ENCODE data around the gene NEURL3. TPM values are rescaled to one million over a fixed set of nuclear protein-coding genes. Genes with fewer than 3 reads are reported as not detected.
"Not testable (repeated sequence)": the region's sequence is repeated elsewhere in the genome, so short reads cannot be mapped to it uniquely, and the experiment has no call there.

The NEURL3 gene
- not detected for polyA plus RNA-seq (2013, experiment 1 of 2; ENCODE audit: insufficient read length)
- polyA plus RNA-seq (2013, experiment 2 of 2; ENCODE audit: insufficient read length): not detected

- no peak for DNase-seq
These were observed at the start of gene NEURL3 for GRCh38 chr2:96505231-96505889. NEURL3 (minus strand) TSS chr2:96505357; CDS start chr2:96505286, 71 bp downstream.

- DNase-seq: peak; percentile 54
These were observed 49.4 kb upstream of the NEURL3 start for GRCh38 chr2:96554293-96555145.

- DNase-seq: not testable (repeated sequence)
These were observed 48.8 kb upstream of the NEURL3 start for GRCh38 chr2:96553957-96554292.

GRCh38 chr2:96553176-96553956, 48.2 kb upstream of the NEURL3 start:
- DNase-seq: no peak

GRCh38 chr2:96552315-96553175, 47.4 kb upstream of the NEURL3 start:
- no peak for DNase-seq

GRCh38 chr2:96551605-96552314, 46.6 kb upstream of the NEURL3 start:
- DNase-seq: no peak

- DNase-seq: no peak
These were observed 45.8 kb upstream of the NEURL3 start for GRCh38 chr2:96550787-96551604.

GRCh38 chr2:96549967-96550786, 45.0 kb upstream of the NEURL3 start:
- no peak for DNase-seq

GRCh38 chr2:96549466-96549785, 44.3 kb upstream of the NEURL3 start:
- no peak for DNase-seq

- no peak for DNase-seq
These were observed 43.7 kb upstream of the NEURL3 start for GRCh38 chr2:96548558-96549465.

- peak; percentile 79 for DNase-seq
These were observed 42.6 kb upstream of the NEURL3 start for GRCh38 chr2:96547731-96548171.

- DNase-seq: no peak
These were observed 42.1 kb upstream of the NEURL3 start for GRCh38 chr2:96547203-96547641.

- DNase-seq: no peak
These were observed 41.6 kb upstream of the NEURL3 start for GRCh38 chr2:96546797-96547196.

GRCh38 chr2:96546321-96546720, 41.2 kb upstream of the NEURL3 start:
- DNase-seq: no peak

- DNase-seq: no peak
These were observed 37.3 kb upstream of the NEURL3 start for GRCh38 chr2:96542357-96542977.

- DNase-seq: peak; percentile 82
These were observed 36.4 kb upstream of the NEURL3 start for GRCh38 chr2:96541398-96542152.

- peak; percentile 57 for DNase-seq
These were observed 35.0 kb upstream of the NEURL3 start for GRCh38 chr2:96540136-96540535.

Data from fibroblast of skin of scalp (primary cell).